ENCODE results near the gene STK11IP.
"Not testable (repeated sequence)": the region's sequence is repeated elsewhere in the genome, so short reads cannot be mapped to it uniquely, and the experiment has no call there.

STK11IP gene

GRCh38 chr2:219644801-219645480 lies 47.3 kb downstream of the STK11IP start:
- no peak for DNase-seq (ENCODE audit: low spot score)
- no peak for TF ChIP-seq CTCF (IDR thresholded peaks at IDR 0.05; ENCODE audit: extremely low read depth, missing control alignments)

- DNase-seq (ENCODE audit: low spot score) = no peak
- TF ChIP-seq CTCF (IDR thresholded peaks at IDR 0.05; ENCODE audit: extremely low read depth, missing control alignments) = no peak
Observed at GRCh38 chr2:219645631-219646527, 48.2 kb downstream of the STK11IP start.

- DNase-seq (ENCODE audit: low spot score) = no peak
- TF ChIP-seq CTCF (IDR thresholded peaks at IDR 0.05; ENCODE audit: extremely low read depth, missing control alignments) = no peak
Observed at GRCh38 chr2:219648176-219648575, 50.5 kb downstream of the STK11IP start.

- no peak for DNase-seq (ENCODE audit: low spot score)
- TF ChIP-seq CTCF (IDR thresholded peaks at IDR 0.05; ENCODE audit: extremely low read depth, missing control alignments) = no peak
Observed at GRCh38 chr2:219648963-219649362, 51.3 kb downstream of the STK11IP start.

- TF ChIP-seq CTCF (IDR thresholded peaks at IDR 0.05; ENCODE audit: extremely low read depth, missing control alignments) = no peak
- no peak for DNase-seq (ENCODE audit: low spot score)
Observed at GRCh38 chr2:219650426-219651248, 53.0 kb downstream of the STK11IP start.

GRCh38 chr2:219651656-219652055 lies 54.0 kb downstream of the STK11IP start:
- DNase-seq (ENCODE audit: low spot score) = not testable (repeated sequence)

- no peak for TF ChIP-seq CTCF (IDR thresholded peaks at IDR 0.05; ENCODE audit: extremely low read depth, missing control alignments)
- no peak for DNase-seq (ENCODE audit: low spot score)
Observed at GRCh38 chr2:219656526-219656925, 58.9 kb downstream of the STK11IP start.

Data from GM20000 (cell line).